ENCODE measurements around the gene ADGRL1. TPM values are rescaled to one million over a fixed set of nuclear protein-coding genes. Genes with fewer than 3 reads are reported as not detected.
A peak's percentile ranks its signal among the peaks of the same experiment; 100 is the strongest.
"Not testable (repeated sequence)": the region's sequence is repeated elsewhere in the genome, so short reads cannot be mapped to it uniquely, and the experiment has no call there.

Gene ADGRL1
- 12.0 TPM for total RNA-seq

- H3K9ac ChIP-seq (ENCODE audit: low read depth in 1 of 3, low read length in 3 of 3), result peak within 1 kb of the TSS in 2 of 3 donors; percentile 33 to 72
- H3K27me3 ChIP-seq (ENCODE audit: control insufficient read depth in 3 of 3, insufficient read depth in 3 of 3, low read length in 3 of 3), result peaks cover 7 to 24% (median 22%) of the 10 kb centered on the region in 3 donors
- H3K4me1 ChIP-seq (ENCODE audit: control insufficient read depth in 3 of 3, insufficient read depth in 3 of 3, low read length in 3 of 3); H3K36me3 ChIP-seq (ENCODE audit: control insufficient read depth in 3 of 3, insufficient read depth in 3 of 3, low read length in 3 of 3); H3K9me3 ChIP-seq (ENCODE audit: control insufficient read depth in 3 of 3, low read length in 3 of 3); H3K27ac ChIP-seq (ENCODE audit: low read depth, low read length): not testable (repeated sequence)
- H3K4me3 ChIP-seq (ENCODE audit: low read length in 3 of 3), result peak within 1 kb of the TSS; percentile 40 to 67 (median 63)
Observed at GRCh38 chr19:14205452-14206287, at the start of gene ADGRL1. TSS of gene ADGRL1 (minus strand) at chr19:14206169. CDS start at chr19:14183602, 22,567 bp downstream.

- H3K9ac ChIP-seq (ENCODE audit: low read depth in 1 of 3, low read length in 3 of 3); H3K36me3 ChIP-seq (ENCODE audit: control insufficient read depth in 3 of 3, insufficient read depth in 3 of 3, low read length in 3 of 3); H3K4me1 ChIP-seq (ENCODE audit: control insufficient read depth in 3 of 3, insufficient read depth in 3 of 3, low read length in 3 of 3); H3K4me3 ChIP-seq (ENCODE audit: low read length in 3 of 3); H3K27ac ChIP-seq (ENCODE audit: low read depth, low read length); H3K27me3 ChIP-seq (ENCODE audit: control insufficient read depth in 3 of 3, insufficient read depth in 3 of 3, low read length in 3 of 3); H3K9me3 ChIP-seq (ENCODE audit: control insufficient read depth in 3 of 3, low read length in 3 of 3): not testable (repeated sequence)
Observed at GRCh38 chr19:14255316-14255715, 49.3 kb upstream of the ADGRL1 start.

- not testable (repeated sequence) for H3K36me3 ChIP-seq (ENCODE audit: control insufficient read depth in 3 of 3, insufficient read depth in 3 of 3, low read length in 3 of 3); H3K4me1 ChIP-seq (ENCODE audit: control insufficient read depth in 3 of 3, insufficient read depth in 3 of 3, low read length in 3 of 3); H3K27ac ChIP-seq (ENCODE audit: low read depth, low read length); H3K9me3 ChIP-seq (ENCODE audit: control insufficient read depth in 3 of 3, low read length in 3 of 3); H3K4me3 ChIP-seq (ENCODE audit: low read length in 3 of 3); H3K27me3 ChIP-seq (ENCODE audit: control insufficient read depth in 3 of 3, insufficient read depth in 3 of 3, low read length in 3 of 3); H3K9ac ChIP-seq (ENCODE audit: low read depth in 1 of 3, low read length in 3 of 3)
Observed at GRCh38 chr19:14253822-14254599, 48.0 kb upstream of the ADGRL1 start.

GRCh38 chr19:14252136-14252535 lies 46.2 kb upstream of the ADGRL1 start:
- H3K36me3 ChIP-seq (ENCODE audit: control insufficient read depth in 3 of 3, insufficient read depth in 3 of 3, low read length in 3 of 3); H3K9ac ChIP-seq (ENCODE audit: low read depth in 1 of 3, low read length in 3 of 3); H3K9me3 ChIP-seq (ENCODE audit: control insufficient read depth in 3 of 3, low read length in 3 of 3); H3K4me3 ChIP-seq (ENCODE audit: low read length in 3 of 3); H3K27ac ChIP-seq (ENCODE audit: low read depth, low read length); H3K4me1 ChIP-seq (ENCODE audit: control insufficient read depth in 3 of 3, insufficient read depth in 3 of 3, low read length in 3 of 3): not testable (repeated sequence)
- peaks cover 3 to 14% (median 4%) of the 10 kb centered on the region in 3 donors for H3K27me3 ChIP-seq (ENCODE audit: control insufficient read depth in 3 of 3, insufficient read depth in 3 of 3, low read length in 3 of 3)

GRCh38 chr19:14250870-14251269 lies 44.9 kb upstream of the ADGRL1 start:
- H3K27ac ChIP-seq (ENCODE audit: low read depth, low read length), result no peak overlapping the region
- no peaks in the 10 kb centered on the region for H3K9me3 ChIP-seq (ENCODE audit: control insufficient read depth in 3 of 3, low read length in 3 of 3)
- no peaks in the 10 kb centered on the region for H3K36me3 ChIP-seq (ENCODE audit: control insufficient read depth in 3 of 3, insufficient read depth in 3 of 3, low read length in 3 of 3)
- peaks cover 3 to 15% (median 4%) of the 10 kb centered on the region in 3 donors for H3K27me3 ChIP-seq (ENCODE audit: control insufficient read depth in 3 of 3, insufficient read depth in 3 of 3, low read length in 3 of 3)
- H3K4me1 ChIP-seq (ENCODE audit: control insufficient read depth in 3 of 3, insufficient read depth in 3 of 3, low read length in 3 of 3), result peaks cover 0 to 3% (median 0%) of the 10 kb centered on the region in 3 donors
- H3K4me3 ChIP-seq (ENCODE audit: low read length in 3 of 3), result no peak overlapping the region
- no peak overlapping the region for H3K9ac ChIP-seq (ENCODE audit: low read depth in 1 of 3, low read length in 3 of 3)

- peaks cover 3 to 15% (median 4%) of the 10 kb centered on the region in 3 donors for H3K27me3 ChIP-seq (ENCODE audit: control insufficient read depth in 3 of 3, insufficient read depth in 3 of 3, low read length in 3 of 3)
- H3K9ac ChIP-seq (ENCODE audit: low read depth in 1 of 3, low read length in 3 of 3); H3K9me3 ChIP-seq (ENCODE audit: control insufficient read depth in 3 of 3, low read length in 3 of 3); H3K36me3 ChIP-seq (ENCODE audit: control insufficient read depth in 3 of 3, insufficient read depth in 3 of 3, low read length in 3 of 3); H3K27ac ChIP-seq (ENCODE audit: low read depth, low read length); H3K4me3 ChIP-seq (ENCODE audit: low read length in 3 of 3); H3K4me1 ChIP-seq (ENCODE audit: control insufficient read depth in 3 of 3, insufficient read depth in 3 of 3, low read length in 3 of 3): not testable (repeated sequence)
Observed at GRCh38 chr19:14250315-14250714, 44.3 kb upstream of the ADGRL1 start.

GRCh38 chr19:14249891-14250290 lies 43.9 kb upstream of the ADGRL1 start:
- not testable (repeated sequence) for H3K9ac ChIP-seq (ENCODE audit: low read depth in 1 of 3, low read length in 3 of 3); H3K36me3 ChIP-seq (ENCODE audit: control insufficient read depth in 3 of 3, insufficient read depth in 3 of 3, low read length in 3 of 3); H3K4me3 ChIP-seq (ENCODE audit: low read length in 3 of 3); H3K9me3 ChIP-seq (ENCODE audit: control insufficient read depth in 3 of 3, low read length in 3 of 3); H3K4me1 ChIP-seq (ENCODE audit: control insufficient read depth in 3 of 3, insufficient read depth in 3 of 3, low read length in 3 of 3); H3K27ac ChIP-seq (ENCODE audit: low read depth, low read length)
- H3K27me3 ChIP-seq (ENCODE audit: control insufficient read depth in 3 of 3, insufficient read depth in 3 of 3, low read length in 3 of 3), result peaks cover 3 to 15% (median 4%) of the 10 kb centered on the region in 3 donors

GRCh38 chr19:14249012-14249754 lies 43.2 kb upstream of the ADGRL1 start:
- not testable (repeated sequence) for H3K4me1 ChIP-seq (ENCODE audit: control insufficient read depth in 3 of 3, insufficient read depth in 3 of 3, low read length in 3 of 3); H3K9ac ChIP-seq (ENCODE audit: low read depth in 1 of 3, low read length in 3 of 3); H3K27ac ChIP-seq (ENCODE audit: low read depth, low read length); H3K9me3 ChIP-seq (ENCODE audit: control insufficient read depth in 3 of 3, low read length in 3 of 3); H3K36me3 ChIP-seq (ENCODE audit: control insufficient read depth in 3 of 3, insufficient read depth in 3 of 3, low read length in 3 of 3)
- peak overlapping the region in 1 of 3 donors; percentile 23 for H3K4me3 ChIP-seq (ENCODE audit: low read length in 3 of 3)
- peaks cover 3 to 15% (median 4%) of the 10 kb centered on the region in 3 donors for H3K27me3 ChIP-seq (ENCODE audit: control insufficient read depth in 3 of 3, insufficient read depth in 3 of 3, low read length in 3 of 3)

- Histone ChIP-seq H3K4me3 (ENCODE audit: low read length in 3 of 3) (peak overlapping the region in 1 of 3 donors; percentile 23), H3K4me1 (ENCODE audit: control insufficient read depth in 3 of 3, insufficient read depth in 3 of 3, low read length in 3 of 3) (peaks cover 0 to 3% (median 0%) of the 10 kb centered on the region in 3 donors), H3K9ac (ENCODE audit: low read depth in 1 of 3, low read length in 3 of 3) (no peak overlapping the region), H3K27me3 (ENCODE audit: control insufficient read depth in 3 of 3, insufficient read depth in 3 of 3, low read length in 3 of 3) (peaks cover 3 to 15% (median 4%) of the 10 kb centered on the region in 3 donors), H3K27ac (ENCODE audit: low read depth, low read length) (no peak overlapping the region), H3K36me3 (ENCODE audit: control insufficient read depth in 3 of 3, insufficient read depth in 3 of 3, low read length in 3 of 3) (no peaks in the 10 kb centered on the region), H3K9me3 (ENCODE audit: control insufficient read depth in 3 of 3, low read length in 3 of 3) (no peaks in the 10 kb centered on the region)
Observed at GRCh38 chr19:14248578-14249011, 42.6 kb upstream of the ADGRL1 start.
